Liver (tissue), 9 donors: ENCODE results near the gene TARM1. TPM values are rescaled to one million over a fixed set of nuclear protein-coding genes. Genes with fewer than 3 reads are reported as not detected.

Experiments used
- DNase-seq: peaks from one replicate; pipeline ENCODE4 v3.0.0-alpha.2; 2017; ENCODE audit warnings: low spot score
- H3K27ac ChIP-seq, 2 donors: one replicate each; pipeline ENCODE4 v1.7.0; 2013; ENCODE audit warnings: inconsistent platforms in 2 of 2, low read length in 2 of 2, control low read depth in 1 of 2, low read depth in 1 of 2, mild to moderate bottlenecking in 1 of 2
- H3K27me3 ChIP-seq, 4 donors: one replicate each; pipeline versions ENCODE4 v1.6.1 to v1.7.0; 2013; ENCODE audit warnings: low read length in 3 of 4, inconsistent platforms in 1 of 4, mild to moderate bottlenecking in 1 of 4, moderate library complexity in 1 of 4; ENCODE audit not compliant: control insufficient read depth in 4 of 4, insufficient read depth in 4 of 4
- H3K36me3 ChIP-seq, 4 donors: one replicate each; pipeline versions ENCODE4 v1.6.1 to v1.7.0; 2013; ENCODE audit warnings: low read length in 3 of 4, mild to moderate bottlenecking in 3 of 4, low read depth in 1 of 4, moderate library complexity in 1 of 4; ENCODE audit not compliant: control insufficient read depth in 4 of 4, insufficient read depth in 3 of 4
- H3K4me1 ChIP-seq, 4 donors: one replicate each; pipeline versions ENCODE4 v1.6.1 to v1.7.0; 2013; ENCODE audit warnings: low read length in 3 of 4, mild to moderate bottlenecking in 3 of 4, moderate library complexity in 1 of 4; ENCODE audit not compliant: control insufficient read depth in 4 of 4, insufficient read depth in 4 of 4
- H3K4me3 ChIP-seq, 3 donors: one replicate each; pipeline versions ENCODE4 v1.6.1 to v1.7.0; 2013; ENCODE audit warnings: low read length in 3 of 3, control low read depth in 1 of 3, low read depth in 1 of 3, mild to moderate bottlenecking in 1 of 3
- H3K9ac ChIP-seq, 2 donors: one replicate each; pipeline ENCODE4 v1.7.0; 2013; ENCODE audit warnings: low read length in 2 of 2, mild to moderate bottlenecking in 2 of 2, moderate library complexity in 2 of 2, control low read depth in 1 of 2, low read depth in 1 of 2
- H3K9me3 ChIP-seq, 4 donors: one replicate each; pipeline versions ENCODE4 v1.6.1 to v1.7.0; 2013; ENCODE audit warnings: low read length in 3 of 4; ENCODE audit not compliant: control insufficient read depth in 4 of 4
- EGR1 ChIP-seq, 2 donors: IDR thresholded peaks; 2 replicates each; pipeline ENCODE4 v1.6.1; 2016 to 2018; ENCODE audit warnings: antibody characterized with exemption in 2 of 2, low read depth in 2 of 2
- FOXA1 ChIP-seq: IDR thresholded peaks from 2 replicates; pipeline ENCODE4 v1.6.1; 2016; ENCODE audit warnings: antibody characterized with exemption
- FOXA2 ChIP-seq: IDR thresholded peaks from 2 replicates; pipeline ENCODE4 v1.6.1; 2016; ENCODE audit warnings: antibody characterized with exemption
- GABPA ChIP-seq, 2 donors: IDR thresholded peaks in 1 of 2; conservative IDR thresholded peaks in 1 of 2; 2 replicates each; pipeline ENCODE4 v1.6.1; 2016; ENCODE audit warnings: antibody characterized with exemption in 2 of 2, mild to moderate bottlenecking in 1 of 2, moderate library complexity in 1 of 2
- HNF4A ChIP-seq, 2 donors: conservative IDR thresholded peaks; 2 replicates each; pipeline ENCODE4 v1.6.1; 2016; ENCODE audit warnings: antibody characterized with exemption in 2 of 2, mild to moderate bottlenecking in 2 of 2
- HNF4G ChIP-seq: IDR thresholded peaks from 2 replicates; pipeline ENCODE4 v1.6.1; 2016; ENCODE audit warnings: antibody characterized with exemption
- JUND ChIP-seq, 2 donors: IDR thresholded peaks; 2 replicates each; pipeline ENCODE4 v1.6.1; 2016; ENCODE audit warnings: antibody characterized with exemption in 2 of 2
- NR2F2 ChIP-seq: IDR thresholded peaks from 2 replicates; pipeline ENCODE4 v1.6.1; 2016; ENCODE audit warnings: antibody characterized with exemption
- RAD21 ChIP-seq, 2 donors: IDR thresholded peaks; 2 replicates each; pipeline ENCODE4 v1.6.1; 2016; ENCODE audit warnings: antibody characterized with exemption in 2 of 2, mild to moderate bottlenecking in 2 of 2
- RXRA ChIP-seq, 2 donors: IDR thresholded peaks; 2 replicates each; pipeline ENCODE4 v1.6.1; 2017 to 2018; ENCODE audit warnings: antibody characterized with exemption in 2 of 2, mild to moderate bottlenecking in 1 of 2
- SP1 ChIP-seq: IDR thresholded peaks from 2 replicates; pipeline ENCODE4 v1.6.1; 2018; ENCODE audit warnings: antibody characterized with exemption, mild to moderate bottlenecking
- YY1 ChIP-seq: IDR thresholded peaks from 2 replicates; pipeline ENCODE4 v1.6.1; 2016; ENCODE audit warnings: antibody characterized with exemption, mild to moderate bottlenecking
- WGBS: extraction: QIAGEN DNeasy Blood & Tissue Kit; methylation state at CpG from one replicate; pipeline ENCODE4 v1.1.7; 2013; 5-methylcytosine and 5-hydroxymethylcytosine counted together
- polyA plus RNA-seq, 2 donors: library from polyadenylated mRNA; stranded (reverse) in 1 of 2; unstranded in 1 of 2; fragments of 200-250 nt in 1 of 2; fragments of >200 nt in 1 of 2; fragmentation: Nextera tagmentation in 1 of 2; extraction: Ambion mirVana in 1 of 2; gene quantifications; one replicate each; pipeline versions ENCODE4 v1.2.1 to v1.2.3, GENCODE V29; 2013 to 2015
- total RNA-seq, 2 donors: library from RNA; depleted of rRNA; stranded (reverse); fragments of >200 nt; gene quantifications; one replicate each; pipeline ENCODE4 v1.2.3, GENCODE V29; 2014
- TF ChIP-seq, protein P1 (sequence below): IDR thresholded peaks from 2 replicates; pipeline ENCODE4 v1.6.1; 2016; ENCODE audit warnings: antibody characterized with exemption
- TF ChIP-seq, protein P2 (sequence below): IDR thresholded peaks from 2 replicates; pipeline ENCODE4 v1.6.1; 2016; ENCODE audit warnings: antibody characterized with exemption, mild to moderate bottlenecking
- TF ChIP-seq, protein P3 (sequence below): fragments of 150-350 bp; IDR thresholded peaks from 2 replicates; pipeline ENCODE4 v1.5.1; 2017; ENCODE audit warnings: improper control_type of control experiment, low read depth, low read length; ENCODE audit not compliant: missing input control
- donor health status: healthy.
- donor health status: healthy.
- donor health status: healthy.
- donor health status: healthy.
- donor health status: healthy.

The TARM1 gene
- total and polyA plus RNA-seq, 4 donors: not detected

DNA sequence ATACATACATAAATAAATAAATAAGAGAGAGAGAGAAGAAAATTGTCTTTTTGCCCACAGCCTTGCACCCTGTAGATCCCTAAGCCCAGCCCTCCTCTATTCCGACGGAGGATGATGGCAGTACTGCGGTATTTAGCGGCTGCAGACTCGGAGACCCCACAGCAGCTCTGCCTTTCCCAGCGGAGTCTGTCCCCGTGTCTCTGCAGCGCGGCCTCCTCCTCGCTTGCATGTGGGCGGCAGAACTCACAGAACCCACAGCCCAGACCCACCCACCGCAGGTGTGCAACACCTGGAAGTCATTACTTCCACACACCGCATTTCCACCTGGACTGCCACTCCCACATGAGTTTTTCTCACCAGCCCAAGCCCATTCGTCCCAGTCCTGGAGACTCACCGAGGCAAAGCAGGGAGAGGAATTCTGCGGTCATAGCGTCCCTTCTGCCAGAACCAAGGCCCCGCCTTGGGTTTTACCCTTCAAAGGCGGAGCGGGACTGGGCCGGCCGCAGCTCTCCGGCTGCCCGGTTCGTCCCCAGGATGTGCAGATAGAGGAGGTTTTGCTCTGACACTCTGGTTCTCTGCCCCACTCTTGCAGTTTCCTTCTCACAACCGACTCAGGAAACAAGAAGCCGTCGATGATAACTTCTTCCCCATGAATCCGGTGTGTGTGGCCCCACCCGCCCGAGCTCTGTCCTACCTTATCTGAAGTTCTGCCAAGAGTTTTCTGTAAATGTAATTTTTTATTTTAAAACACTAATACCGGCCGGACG, 17.6 kb downstream of the TARM1 start, which contains the start of gene VSTM1 (continued):
- TF ChIP-seq RXRA (IDR thresholded peaks at IDR 0.05): no peak
- no peak for TF ChIP-seq HNF4A (conservative IDR thresholded peaks at IDR 0.05)
- TF ChIP-seq HNF4G: no peak
- no peak for TF ChIP-seq RAD21 (IDR thresholded peaks at IDR 0.05)

DNA sequence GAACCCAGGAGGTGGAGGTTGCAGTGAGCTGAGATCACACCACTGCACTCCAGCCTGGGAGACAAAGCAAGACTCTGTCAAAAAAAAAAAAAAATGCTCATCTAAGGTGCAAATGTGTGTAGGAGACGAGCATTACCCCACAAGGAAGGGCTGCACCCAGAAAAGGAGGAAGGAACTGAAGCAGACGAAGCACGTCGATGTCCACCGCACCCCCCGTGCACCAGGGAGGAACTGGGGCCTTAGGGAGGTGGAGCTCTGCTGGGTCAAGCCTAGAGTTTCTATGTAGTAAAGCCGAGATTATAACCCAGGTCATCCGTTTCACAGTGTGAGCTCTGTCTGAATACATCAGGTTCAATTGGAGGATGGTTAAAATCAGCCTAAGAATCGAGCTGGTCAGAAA, 18.5 kb downstream of the TARM1 start:
- Histone ChIP-seq H3K27me3 (no peaks in the 10 kb centered on the region), H3K36me3 (no peaks in the 10 kb centered on the region), H3K4me1 (no peaks in the 10 kb centered on the region), H3K4me3 (no peak overlapping the region), H3K27ac (no peak overlapping the region), H3K9ac (no peak overlapping the region), H3K9me3 (peaks cover 0 to 2% (median 0%) of the 10 kb centered on the region in 4 donors)
- 64% methylated on average over 9 of the region's 9 CpGs for WGBS
- TF ChIP-seq NR2F2 (no peak), GABPA (IDR thresholded peaks at IDR 0.05 in 1 of 2, conservative IDR thresholded peaks at IDR 0.05 in 1 of 2) (no peak), FOXA2 (no peak), YY1 (no peak), EGR1 (IDR thresholded peaks at IDR 0.05; ENCODE audit: low read depth in 2 of 2) (no peak), RXRA (IDR thresholded peaks at IDR 0.05) (no peak), FOXA1 (no peak), JUND (IDR thresholded peaks at IDR 0.05) (no peak), HNF4G (no peak), HNF4A (conservative IDR thresholded peaks at IDR 0.05) (no peak), SP1 (no peak)
- TF ChIP-seq, protein P1, sequence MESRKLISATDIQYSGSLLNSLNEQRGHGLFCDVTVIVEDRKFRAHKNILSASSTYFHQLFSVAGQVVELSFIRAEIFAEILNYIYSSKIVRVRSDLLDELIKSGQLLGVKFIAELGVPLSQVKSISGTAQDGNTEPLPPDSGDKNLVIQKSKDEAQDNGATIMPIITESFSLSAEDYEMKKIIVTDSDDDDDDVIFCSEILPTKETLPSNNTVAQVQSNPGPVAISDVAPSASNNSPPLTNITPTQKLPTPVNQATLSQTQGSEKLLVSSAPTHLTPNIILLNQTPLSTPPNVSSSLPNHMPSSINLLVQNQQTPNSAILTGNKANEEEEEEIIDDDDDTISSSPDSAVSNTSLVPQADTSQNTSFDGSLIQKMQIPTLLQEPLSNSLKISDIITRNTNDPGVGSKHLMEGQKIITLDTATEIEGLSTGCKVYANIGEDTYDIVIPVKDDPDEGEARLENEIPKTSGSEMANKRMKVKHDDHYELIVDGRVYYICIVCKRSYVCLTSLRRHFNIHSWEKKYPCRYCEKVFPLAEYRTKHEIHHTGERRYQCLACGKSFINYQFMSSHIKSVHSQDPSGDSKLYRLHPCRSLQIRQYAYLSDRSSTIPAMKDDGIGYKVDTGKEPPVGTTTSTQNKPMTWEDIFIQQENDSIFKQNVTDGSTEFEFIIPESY: no peak
- TF ChIP-seq, protein P2, sequence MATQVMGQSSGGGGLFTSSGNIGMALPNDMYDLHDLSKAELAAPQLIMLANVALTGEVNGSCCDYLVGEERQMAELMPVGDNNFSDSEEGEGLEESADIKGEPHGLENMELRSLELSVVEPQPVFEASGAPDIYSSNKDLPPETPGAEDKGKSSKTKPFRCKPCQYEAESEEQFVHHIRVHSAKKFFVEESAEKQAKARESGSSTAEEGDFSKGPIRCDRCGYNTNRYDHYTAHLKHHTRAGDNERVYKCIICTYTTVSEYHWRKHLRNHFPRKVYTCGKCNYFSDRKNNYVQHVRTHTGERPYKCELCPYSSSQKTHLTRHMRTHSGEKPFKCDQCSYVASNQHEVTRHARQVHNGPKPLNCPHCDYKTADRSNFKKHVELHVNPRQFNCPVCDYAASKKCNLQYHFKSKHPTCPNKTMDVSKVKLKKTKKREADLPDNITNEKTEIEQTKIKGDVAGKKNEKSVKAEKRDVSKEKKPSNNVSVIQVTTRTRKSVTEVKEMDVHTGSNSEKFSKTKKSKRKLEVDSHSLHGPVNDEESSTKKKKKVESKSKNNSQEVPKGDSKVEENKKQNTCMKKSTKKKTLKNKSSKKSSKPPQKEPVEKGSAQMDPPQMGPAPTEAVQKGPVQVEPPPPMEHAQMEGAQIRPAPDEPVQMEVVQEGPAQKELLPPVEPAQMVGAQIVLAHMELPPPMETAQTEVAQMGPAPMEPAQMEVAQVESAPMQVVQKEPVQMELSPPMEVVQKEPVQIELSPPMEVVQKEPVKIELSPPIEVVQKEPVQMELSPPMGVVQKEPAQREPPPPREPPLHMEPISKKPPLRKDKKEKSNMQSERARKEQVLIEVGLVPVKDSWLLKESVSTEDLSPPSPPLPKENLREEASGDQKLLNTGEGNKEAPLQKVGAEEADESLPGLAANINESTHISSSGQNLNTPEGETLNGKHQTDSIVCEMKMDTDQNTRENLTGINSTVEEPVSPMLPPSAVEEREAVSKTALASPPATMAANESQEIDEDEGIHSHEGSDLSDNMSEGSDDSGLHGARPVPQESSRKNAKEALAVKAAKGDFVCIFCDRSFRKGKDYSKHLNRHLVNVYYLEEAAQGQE: no peak
- TF ChIP-seq, protein P3, sequence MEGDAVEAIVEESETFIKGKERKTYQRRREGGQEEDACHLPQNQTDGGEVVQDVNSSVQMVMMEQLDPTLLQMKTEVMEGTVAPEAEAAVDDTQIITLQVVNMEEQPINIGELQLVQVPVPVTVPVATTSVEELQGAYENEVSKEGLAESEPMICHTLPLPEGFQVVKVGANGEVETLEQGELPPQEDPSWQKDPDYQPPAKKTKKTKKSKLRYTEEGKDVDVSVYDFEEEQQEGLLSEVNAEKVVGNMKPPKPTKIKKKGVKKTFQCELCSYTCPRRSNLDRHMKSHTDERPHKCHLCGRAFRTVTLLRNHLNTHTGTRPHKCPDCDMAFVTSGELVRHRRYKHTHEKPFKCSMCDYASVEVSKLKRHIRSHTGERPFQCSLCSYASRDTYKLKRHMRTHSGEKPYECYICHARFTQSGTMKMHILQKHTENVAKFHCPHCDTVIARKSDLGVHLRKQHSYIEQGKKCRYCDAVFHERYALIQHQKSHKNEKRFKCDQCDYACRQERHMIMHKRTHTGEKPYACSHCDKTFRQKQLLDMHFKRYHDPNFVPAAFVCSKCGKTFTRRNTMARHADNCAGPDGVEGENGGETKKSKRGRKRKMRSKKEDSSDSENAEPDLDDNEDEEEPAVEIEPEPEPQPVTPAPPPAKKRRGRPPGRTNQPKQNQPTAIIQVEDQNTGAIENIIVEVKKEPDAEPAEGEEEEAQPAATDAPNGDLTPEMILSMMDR: no peak
- DNase-seq: no peak
